AG09319 (cell line): ENCODE measurements around the gene RNF225.

Source experiments
- DNase-seq: peaks from one replicate; pipeline ENCODE4 v3.0.0-alpha.2; 2010; ENCODE audit warnings: low read depth; ENCODE audit errors: extremely low read depth
- CTCF ChIP-seq: IDR thresholded peaks from 2 replicates; pipeline ENCODE4 v1.5.1; 2011; ENCODE audit warnings: low read depth, mild to moderate bottlenecking, inconsistent platforms, low read length, moderate library complexity

Gene RNF225

DNA sequence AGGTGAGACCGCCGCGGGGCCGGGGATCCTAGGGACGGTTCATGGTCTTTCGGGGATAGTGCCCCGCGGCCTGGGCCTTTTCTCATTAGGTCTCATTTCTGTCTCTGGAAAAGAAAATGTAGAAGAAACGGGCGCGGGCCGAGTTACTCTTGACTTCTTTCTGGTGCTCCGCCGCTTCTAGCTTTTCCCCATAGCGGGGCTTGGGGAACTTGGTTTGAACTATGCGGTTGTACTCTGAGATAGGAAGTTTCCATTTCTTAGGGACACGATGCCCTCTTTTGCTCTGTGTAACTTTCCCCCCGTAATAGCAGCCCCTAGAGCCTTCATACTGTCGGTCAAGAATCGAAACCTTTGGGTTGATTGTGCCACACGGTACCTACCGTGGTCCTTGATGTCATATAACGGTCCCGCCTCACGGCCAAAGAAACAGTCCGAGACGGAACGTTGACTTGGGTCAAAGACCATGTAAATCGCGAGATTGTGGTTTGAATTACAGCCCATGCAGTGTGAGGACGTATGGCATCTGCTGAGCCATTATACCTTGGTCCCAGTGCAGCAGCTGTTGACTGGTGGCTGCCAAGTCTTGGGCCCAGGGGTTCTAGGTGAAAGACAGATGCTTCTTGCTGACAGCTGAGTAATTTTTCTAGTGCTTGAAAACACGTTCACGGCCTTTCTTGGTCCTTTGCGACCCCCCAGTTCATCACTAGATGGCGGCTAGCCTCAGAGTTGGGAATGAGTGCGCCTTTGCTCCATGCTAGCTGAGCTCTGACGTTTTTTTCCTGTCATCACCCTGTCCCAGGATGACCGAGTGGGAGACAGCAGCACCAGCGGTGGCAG lies 7.9 kb upstream of the RNF225 start:
- TF ChIP-seq CTCF, result no peak

DNA sequence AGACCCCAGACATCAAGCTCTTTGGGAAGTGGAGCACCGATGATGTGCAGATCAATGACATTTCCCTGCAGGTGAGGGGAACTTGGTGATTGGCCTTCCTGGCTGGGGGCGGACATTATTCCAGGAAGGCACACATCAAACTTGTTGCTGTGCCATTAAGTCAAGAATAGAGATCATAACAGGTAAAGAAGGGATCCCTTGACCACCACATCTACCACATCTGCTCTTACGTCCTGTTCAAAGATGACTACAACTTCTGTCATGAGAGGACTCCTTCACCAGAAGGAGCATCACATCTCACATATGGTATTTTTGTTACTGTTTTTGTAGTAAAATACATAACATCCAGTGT lies 7.3 kb upstream of the RNF225 start:
- no peak for TF ChIP-seq CTCF
- no peak for DNase-seq

More for the DNA sequence above, 7.9 kb upstream of the RNF225 start:
- no peak for DNase-seq

DNA sequence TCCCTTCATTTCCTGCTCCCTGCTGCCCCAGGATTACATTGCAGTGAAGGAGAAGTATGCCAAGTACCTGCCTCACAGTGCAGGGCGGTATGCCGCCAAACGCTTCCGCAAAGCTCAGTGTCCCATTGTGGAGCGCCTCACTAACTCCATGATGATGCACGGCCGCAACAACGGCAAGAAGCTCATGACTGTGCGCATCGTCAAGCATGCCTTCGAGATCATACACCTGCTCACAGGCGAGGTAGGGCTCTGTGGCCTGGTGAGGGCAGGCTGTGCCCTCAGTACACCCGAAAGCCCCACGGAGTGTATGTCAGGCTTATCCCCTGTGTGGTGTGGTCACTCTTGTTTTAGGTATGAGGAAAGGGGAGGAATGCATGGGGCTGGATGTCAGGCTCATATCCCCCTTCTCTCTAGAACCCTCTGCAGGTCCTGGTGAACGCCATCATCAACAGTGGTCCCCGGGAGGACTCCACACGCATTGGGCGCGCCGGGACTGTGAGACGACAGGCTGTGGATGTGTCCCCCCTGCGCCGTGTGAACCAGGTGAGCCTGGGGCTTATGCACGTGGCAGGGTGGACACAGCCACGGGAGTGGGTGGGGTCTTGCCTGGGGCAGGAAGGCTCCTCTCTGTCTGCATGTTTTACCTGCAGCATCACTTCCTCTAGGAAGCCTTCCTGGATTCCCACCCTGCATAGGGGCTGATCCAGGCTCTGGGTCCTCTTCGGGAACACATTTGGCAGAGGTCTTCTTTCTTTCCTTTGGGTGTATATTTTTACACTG lies 2.3 kb upstream of the RNF225 start:
- TF ChIP-seq CTCF, result no peak
- DNase-seq, result no peak

DNA sequence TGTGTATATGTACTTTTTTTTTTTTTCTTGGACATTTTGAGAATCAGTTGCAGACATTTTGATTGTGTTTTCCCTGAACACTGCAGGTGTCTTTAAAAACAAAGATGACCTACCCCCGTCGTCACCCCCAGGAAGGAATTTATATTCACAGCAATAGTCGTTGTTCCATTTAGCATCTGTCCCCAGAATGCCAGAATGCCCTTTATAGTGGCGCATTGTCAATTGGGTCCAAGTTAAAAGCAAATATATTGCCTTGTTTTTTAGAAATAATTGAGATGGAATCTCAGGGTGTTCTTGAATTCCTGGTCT lies 1.8 kb upstream of the RNF225 start:
- DNase-seq, result no peak
- TF ChIP-seq CTCF, result no peak

- DNase-seq, result no peak
Measured at GRCh38 chr19:58394821-58395219, 636 bp upstream of the RNF225 start.

DNA sequence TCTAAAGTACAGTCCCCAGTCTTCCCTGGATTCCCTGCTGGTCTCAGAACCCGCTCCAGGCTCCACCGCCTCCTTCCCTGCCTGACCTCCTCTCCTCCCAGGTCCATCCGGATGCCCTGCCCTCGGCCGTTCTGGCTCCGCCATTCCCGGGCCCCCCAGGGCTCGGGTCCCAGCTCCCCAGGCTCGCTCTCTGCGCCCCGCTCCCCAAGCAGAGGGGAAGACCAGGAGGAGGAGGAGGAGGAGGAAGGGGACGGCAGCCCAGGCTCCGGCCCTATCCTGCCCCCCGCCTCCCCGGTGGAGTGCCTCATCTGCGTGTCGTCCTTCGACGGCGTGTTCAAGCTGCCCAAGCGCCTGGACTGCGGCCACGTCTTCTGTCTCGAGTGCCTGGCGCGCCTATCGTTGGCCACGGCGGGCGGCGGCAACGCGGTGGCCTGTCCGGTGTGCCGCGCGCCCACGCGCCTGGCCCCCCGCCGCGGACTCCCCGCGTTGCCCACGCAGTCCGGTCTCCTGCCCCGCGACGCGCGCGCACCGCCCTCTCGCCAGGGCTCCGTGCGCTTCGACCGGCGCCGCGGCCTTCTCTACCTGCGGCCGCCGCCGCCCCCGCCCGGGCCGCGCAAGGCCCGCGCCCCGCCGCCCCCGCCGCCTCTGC lies 647 bp downstream of the RNF225 start:
- DNase-seq, result no peak
- no peak for TF ChIP-seq CTCF

More at GRCh38 chr19:58394821-58395219, 636 bp upstream of the RNF225 start:
- no peak for TF ChIP-seq CTCF
